Keratinocyte (primary cell): Measurements from ENCODE around the gene ANKFY1. TPM values are rescaled to one million over a fixed set of nuclear protein-coding genes. Genes with fewer than 3 reads are reported as not detected.

Experiments
- DNase-seq: peaks from one replicate; pipeline ENCODE4 v3.0.0-alpha.2; 2011; ENCODE audit warnings: low read depth, missing footprints, low spot score
- FAIRE-seq: peaks from 2 replicates; lab custom pipeline; 2011; peaks lifted over from hg19 to GRCh38; lab: Jason Lieb, UNC
- H2AFZ ChIP-seq: 2 replicates; pipeline ENCODE4 v1.6.0; 2012; ENCODE audit warnings: low read length, control low read depth, inconsistent platforms; ENCODE audit not compliant: control insufficient read depth
- H3K27ac ChIP-seq: 2 replicates; pipeline ENCODE4 v1.5.1; 2011; ENCODE audit warnings: low read length; ENCODE audit not compliant: control insufficient read depth, insufficient read depth
- H3K27me3 ChIP-seq: 3 replicates; pipeline ENCODE4 v1.6.0; 2011; ENCODE audit warnings: low read length; ENCODE audit not compliant: control insufficient read depth, insufficient read depth; ENCODE audit errors: extremely low read depth
- H3K36me3 ChIP-seq, 2 experiments: 2 replicates in 1 of 2; 3 replicates in 1 of 2; pipeline ENCODE4 v1.5.1; 2011; ENCODE audit warnings: low read length in 2 of 2, mild to moderate bottlenecking in 1 of 2; ENCODE audit not compliant: control insufficient read depth in 2 of 2, insufficient read depth in 2 of 2; ENCODE audit errors: extremely low read depth in 1 of 2
- H3K4me1 ChIP-seq: 3 replicates; pipeline ENCODE4 v1.5.1; 2011; ENCODE audit warnings: low read length; ENCODE audit not compliant: control insufficient read depth, insufficient read depth; ENCODE audit errors: extremely low read depth
- H3K4me2 ChIP-seq: 3 replicates; pipeline ENCODE4 v1.6.0; 2011; ENCODE audit warnings: low read depth, low read length; ENCODE audit not compliant: control insufficient read depth, insufficient read depth; ENCODE audit errors: extremely low read depth
- H3K4me3 ChIP-seq, 3 experiments: fragments of 200-600 bp in 1 of 3; sonication (generic) in 1 of 3; 2 replicates in 2 of 3; 3 replicates in 1 of 3; pipeline ENCODE4 v1.5.1; 2011 to 2016; ENCODE audit warnings: low read length in 3 of 3, mild to moderate bottlenecking in 3 of 3, control low read depth in 2 of 3, inconsistent platforms in 1 of 3, low read depth in 1 of 3, mixed read lengths in 1 of 3, mixed run types in 1 of 3, moderate library complexity in 1 of 3; ENCODE audit not compliant: control insufficient read depth in 2 of 3, insufficient read depth in 2 of 3; ENCODE audit errors: extremely low read depth in 1 of 3
- H3K79me2 ChIP-seq: 2 replicates; pipeline ENCODE4 v1.6.0; 2012; ENCODE audit warnings: low read length; ENCODE audit not compliant: control insufficient read depth, insufficient read depth
- H3K9ac ChIP-seq: 3 replicates; pipeline ENCODE4 v1.6.0; 2011; ENCODE audit warnings: low read length; ENCODE audit not compliant: control insufficient read depth, insufficient read depth; ENCODE audit errors: extremely low read depth
- H3K9me1 ChIP-seq: 3 replicates; pipeline ENCODE4 v1.6.0; 2011; ENCODE audit warnings: low read length; ENCODE audit not compliant: control insufficient read depth, insufficient read depth; ENCODE audit errors: extremely low read depth
- H3K9me3 ChIP-seq: 2 replicates; pipeline ENCODE4 v1.5.1; 2012; ENCODE audit warnings: low read depth, low read length; ENCODE audit not compliant: control insufficient read depth
- H4K20me1 ChIP-seq: 3 replicates; pipeline ENCODE4 v1.6.0; 2011; ENCODE audit warnings: low read length; ENCODE audit not compliant: control insufficient read depth, insufficient read depth; ENCODE audit errors: extremely low read depth
- CTCF ChIP-seq, 3 experiments: IDR thresholded peaks in 1 of 3; conservative IDR thresholded peaks in 1 of 3; optimal IDR thresholded peaks in 1 of 3; 2 replicates in 2 of 3; 3 replicates in 1 of 3; pipeline versions ENCODE3 to v1.5.1; 2011; ENCODE audit warnings: low read length in 3 of 3, mild to moderate bottlenecking in 3 of 3, moderate library complexity in 2 of 3, control low read depth in 1 of 3, inconsistent platforms in 1 of 3; ENCODE audit not compliant: insufficient read depth in 2 of 3; ENCODE audit errors: extremely low read depth in 1 of 3
- EZH2 ChIP-seq: IDR thresholded peaks from one replicate; pipeline ENCODE4 v1.6.1; 2012; ENCODE audit warnings: inconsistent platforms, mild to moderate bottlenecking, low read length, moderate library complexity
- dilution Hi-C: fragments of 300-500 bp; cut with MboI; formaldehyde crosslinking; loops from one replicate; pipeline ENCODE4 v1.7.0; 2020; ENCODE audit warnings: low sequenced_read_pairs; ENCODE audit not compliant: extremely low pct_ligation_motif_present
- polyA plus RNA-seq, 5 experiments: library from polyadenylated mRNA; depleted of rRNA in 3 of 5; stranded (reverse) in 3 of 5; stranded (forward) in 1 of 5; unstranded in 1 of 5; fragments of >200 nt; gene quantifications; 1 replicate in 1 of 5; 2 replicates in 3 of 5; 3 replicates in 1 of 5; pipeline versions ENCODE4 v1.2.1 to v1.2.3, GENCODE V29; 2011 to 2012; ENCODE audit warnings: missing spikeins in 2 of 5, low read depth in 1 of 5, low replicate concordance in 1 of 5

The ANKFY1 gene
- polyA plus RNA-seq, 1 donor (not counting 4 experiments of a cell fraction or from before 2014, with no cell fraction given): 27.0 TPM

- no peak overlapping the region for H3K4me3 ChIP-seq
- no peak overlapping the region for H3K27ac ChIP-seq
- no peaks in the 10 kb centered on the region for H3K4me1 ChIP-seq
- no peak for FAIRE-seq
- TF ChIP-seq EZH2: no peak
- no peak for TF ChIP-seq CTCF (optimal IDR thresholded peaks at IDR 0.05 in 1 of 3, IDR thresholded peaks at IDR 0.05 in 1 of 3, conservative IDR thresholded peaks at IDR 0.05 in 1 of 3; ENCODE audit: extremely low read depth in 1 of 3, insufficient read depth in 2 of 3, low read length in 3 of 3)
- no peaks in the 10 kb centered on the region for H3K79me2 ChIP-seq
- H4K20me1 ChIP-seq: no peaks in the 10 kb centered on the region
- no peak for DNase-seq
- no peak overlapping the region for H3K9ac ChIP-seq
- peaks cover 57 to 59% of the 10 kb centered on the region in 2 experiments for H3K36me3 ChIP-seq
- no peak overlapping the region for H3K4me2 ChIP-seq
- H2AFZ ChIP-seq: no peak overlapping the region
- no peaks in the 10 kb centered on the region for H3K9me1 ChIP-seq
- H3K9me3 ChIP-seq: no peaks in the 10 kb centered on the region
- H3K27me3 ChIP-seq: no peaks in the 10 kb centered on the region
- dilution Hi-C loops: no loop called here
These were observed 83.0 kb downstream of the ANKFY1 start for GRCh38 chr17:4180791-4181190.

DNA sequence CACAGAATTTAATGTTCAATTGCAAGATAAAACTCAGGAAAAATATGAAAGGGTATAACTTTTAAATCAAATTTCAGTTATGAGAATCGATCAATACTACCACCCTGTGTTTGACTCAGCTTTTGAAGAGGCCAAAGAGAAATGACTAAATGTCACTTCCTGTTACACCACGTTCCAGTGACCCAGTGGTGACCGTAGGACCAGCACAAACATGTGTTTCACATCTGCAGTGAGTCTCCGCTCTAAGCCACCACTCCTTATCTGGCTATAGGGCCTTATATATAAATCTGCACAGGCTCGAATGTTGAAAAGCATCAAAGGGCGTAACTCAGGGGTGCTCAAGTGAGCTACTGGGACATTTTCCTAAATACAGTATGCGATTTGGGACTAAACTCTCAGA lies 84.7 kb downstream of the ANKFY1 start:
- FAIRE-seq (no peak), DNase-seq (no peak)
- Histone ChIP-seq H3K79me2 (no peaks in the 10 kb centered on the region), H3K4me1 (no peaks in the 10 kb centered on the region), H4K20me1 (no peaks in the 10 kb centered on the region), H3K36me3 (peaks cover 52 to 61% of the 10 kb centered on the region in 2 experiments), H3K9me1 (no peaks in the 10 kb centered on the region), H3K27me3 (no peaks in the 10 kb centered on the region), H3K9me3 (no peaks in the 10 kb centered on the region), H2AFZ (no peak overlapping the region), H3K4me2 (no peak overlapping the region), H3K4me3 (no peak overlapping the region), H3K27ac (no peak overlapping the region), H3K9ac (no peak overlapping the region)
- no peak for TF ChIP-seq EZH2
- no peak for TF ChIP-seq CTCF (optimal IDR thresholded peaks at IDR 0.05 in 1 of 3, IDR thresholded peaks at IDR 0.05 in 1 of 3, conservative IDR thresholded peaks at IDR 0.05 in 1 of 3; ENCODE audit: extremely low read depth in 1 of 3, insufficient read depth in 2 of 3, low read length in 3 of 3)
- dilution Hi-C loops: no loop called here
